Measurements from ENCODE around the gene CRACR2B. TPM values are rescaled to one million over a fixed set of nuclear protein-coding genes. Genes with fewer than 3 reads are reported as not detected.
A peak's percentile ranks its signal among the peaks of the same experiment; 100 is the strongest.

The CRACR2B gene
- total RNA-seq, 3 donors from 2014 or later (not counting 1 experiment from before 2014, with no cell fraction given), result 3.4 to 10.1 (median 3.8) TPM

DNA sequence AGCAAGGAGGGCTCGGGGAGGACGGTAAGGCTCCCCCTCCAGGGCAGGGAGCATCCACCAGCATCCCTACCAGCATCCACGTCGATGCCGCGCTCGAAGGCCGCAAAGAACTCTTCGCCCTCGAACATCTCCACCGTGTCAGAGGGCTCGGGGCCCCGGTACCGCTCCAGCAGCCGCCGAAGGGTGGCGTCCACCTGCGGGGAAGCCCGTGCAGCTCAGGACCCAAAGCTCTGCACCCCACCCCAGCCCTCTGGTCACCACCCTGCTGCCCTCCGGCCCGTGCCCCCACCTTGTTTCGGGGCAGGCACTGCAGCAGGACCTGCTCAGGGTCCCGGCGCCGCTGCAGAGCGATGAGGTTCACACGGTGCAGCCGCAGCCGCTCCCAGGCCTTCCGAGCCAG is 27.2 kb upstream of the CRACR2B start:
- no peak for ATAC-seq
- intact Hi-C loops (cut with micrococcal nuclease), result no loop called here
- Histone ChIP-seq H3K27me3 (ENCODE audit: control insufficient read depth, insufficient read depth, low read length) (no peaks in the 10 kb centered on the region), H3K9me3 (ENCODE audit: control insufficient read depth, insufficient read depth, low read length) (no peaks in the 10 kb centered on the region), H3K27ac (ENCODE audit: low read length) (no peak overlapping the region), H3K4me3 (ENCODE audit: low read length) (no peak overlapping the region), H3K4me1 (ENCODE audit: control insufficient read depth, insufficient read depth, low read length) (peaks cover 40% of the 10 kb centered on the region), H3K36me3 (ENCODE audit: control insufficient read depth, insufficient read depth, low read length) (peaks cover 5% of the 10 kb centered on the region)
- Mint-ChIP-seq H3K4me1 (peaks cover 0 to 24% of the 10 kb centered on the region in 2 donors), H3K27ac (no peak overlapping the region), H3K9me3 (no peaks in the 10 kb centered on the region), H3K27me3 (ENCODE audit: low read depth in 2 of 2) (no peaks in the 10 kb centered on the region), H3K36me3 (no peaks in the 10 kb centered on the region), H3K4me3 (no peak overlapping the region)
- DNase-seq, result no peak
- TF ChIP-seq, protein P1, sequence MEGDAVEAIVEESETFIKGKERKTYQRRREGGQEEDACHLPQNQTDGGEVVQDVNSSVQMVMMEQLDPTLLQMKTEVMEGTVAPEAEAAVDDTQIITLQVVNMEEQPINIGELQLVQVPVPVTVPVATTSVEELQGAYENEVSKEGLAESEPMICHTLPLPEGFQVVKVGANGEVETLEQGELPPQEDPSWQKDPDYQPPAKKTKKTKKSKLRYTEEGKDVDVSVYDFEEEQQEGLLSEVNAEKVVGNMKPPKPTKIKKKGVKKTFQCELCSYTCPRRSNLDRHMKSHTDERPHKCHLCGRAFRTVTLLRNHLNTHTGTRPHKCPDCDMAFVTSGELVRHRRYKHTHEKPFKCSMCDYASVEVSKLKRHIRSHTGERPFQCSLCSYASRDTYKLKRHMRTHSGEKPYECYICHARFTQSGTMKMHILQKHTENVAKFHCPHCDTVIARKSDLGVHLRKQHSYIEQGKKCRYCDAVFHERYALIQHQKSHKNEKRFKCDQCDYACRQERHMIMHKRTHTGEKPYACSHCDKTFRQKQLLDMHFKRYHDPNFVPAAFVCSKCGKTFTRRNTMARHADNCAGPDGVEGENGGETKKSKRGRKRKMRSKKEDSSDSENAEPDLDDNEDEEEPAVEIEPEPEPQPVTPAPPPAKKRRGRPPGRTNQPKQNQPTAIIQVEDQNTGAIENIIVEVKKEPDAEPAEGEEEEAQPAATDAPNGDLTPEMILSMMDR (IDR thresholded peaks at IDR 0.05), result no peak
- WGBS (ENCODE audit: insufficient coverage), result 95% methylated on average over 30 of the region's 30 CpGs

DNA sequence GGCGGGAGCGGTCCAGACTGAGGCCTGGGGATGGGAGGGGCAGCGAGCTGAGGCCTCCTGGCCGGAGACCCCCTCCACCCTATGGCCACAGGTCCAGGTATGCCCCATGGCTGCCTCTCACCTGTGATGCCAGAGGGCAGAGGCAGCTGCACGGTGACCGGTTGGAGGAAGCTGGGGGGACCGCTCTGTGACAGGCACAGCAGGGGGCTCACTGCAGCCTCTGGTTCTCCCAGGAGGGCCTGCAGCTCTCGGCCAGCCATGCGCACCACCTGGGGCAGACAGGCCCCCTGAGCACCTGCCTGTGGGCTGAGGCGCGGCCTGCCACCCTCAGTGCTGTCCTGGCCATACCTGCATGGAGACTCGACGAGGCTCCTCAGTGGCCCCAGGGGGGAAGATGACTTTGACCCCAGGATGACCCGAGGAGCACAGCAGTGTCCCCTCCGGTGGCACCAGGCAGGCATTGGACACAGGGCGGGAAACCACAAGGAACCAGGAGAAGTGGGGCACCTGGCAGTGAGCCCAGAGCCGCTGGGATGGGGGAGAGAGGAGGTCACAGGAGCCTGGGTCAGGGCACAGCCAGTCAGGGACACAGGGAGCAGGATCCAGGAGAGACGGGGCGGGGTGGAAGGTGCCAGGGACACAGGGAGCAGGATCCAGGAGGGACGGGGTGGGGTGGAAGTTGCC is 26.5 kb upstream of the CRACR2B start:
- no peaks in the 10 kb centered on the region for H3K9me3 Mint-ChIP-seq
- intact Hi-C loops (cut with micrococcal nuclease), result no loop called here

DNA sequence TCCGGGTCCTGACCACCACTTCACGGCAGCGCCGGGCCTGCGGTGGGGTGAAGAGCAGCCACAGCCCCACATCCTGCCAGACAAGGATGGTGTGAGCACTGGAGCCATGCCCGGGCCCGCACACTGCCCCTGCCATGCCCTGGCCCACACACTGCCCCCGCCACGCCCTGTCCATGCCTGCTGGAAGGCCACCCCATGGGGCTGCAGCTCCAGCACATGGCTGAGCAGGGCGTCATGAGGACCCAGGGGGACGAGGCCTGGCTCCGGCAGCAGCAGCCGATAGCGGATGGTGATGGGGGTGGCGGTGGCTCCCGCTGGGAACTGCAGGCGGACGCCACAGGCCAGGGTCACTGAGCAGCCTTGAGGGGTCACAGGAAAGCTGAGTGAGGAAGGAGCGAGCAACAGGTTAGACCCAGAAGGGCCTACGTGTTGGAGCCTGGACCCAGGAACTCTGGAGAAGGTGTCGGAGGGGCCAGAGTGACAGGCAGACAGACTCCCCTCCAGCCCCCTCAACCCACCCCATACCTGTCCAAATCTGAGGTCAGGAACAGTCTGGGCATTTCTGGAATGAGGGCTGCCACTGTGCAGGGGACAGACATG is 25.6 kb upstream of the CRACR2B start:
- no peak for ATAC-seq

More for the DNA sequence above, 26.5 kb upstream of the CRACR2B start:
- Histone ChIP-seq H3K4me3 (ENCODE audit: low read length) (no peak overlapping the region), H3K4me1 (ENCODE audit: control insufficient read depth, insufficient read depth, low read length) (peaks cover 36% of the 10 kb centered on the region), H3K9me3 (ENCODE audit: control insufficient read depth, insufficient read depth, low read length) (no peaks in the 10 kb centered on the region), H3K36me3 (ENCODE audit: control insufficient read depth, insufficient read depth, low read length) (peaks cover 5% of the 10 kb centered on the region), H3K27ac (ENCODE audit: low read length) (no peak overlapping the region), H3K27me3 (ENCODE audit: control insufficient read depth, insufficient read depth, low read length) (no peaks in the 10 kb centered on the region)
- Mint-ChIP-seq H3K36me3 (no peaks in the 10 kb centered on the region), H3K27ac (no peak overlapping the region), H3K4me1 (peaks cover 0 to 19% of the 10 kb centered on the region in 2 donors), H3K27me3 (ENCODE audit: low read depth in 2 of 2) (no peaks in the 10 kb centered on the region), H3K4me3 (peak overlapping the region; percentile 31)
- DNase-seq (no peak), ATAC-seq (no peak)
- 96% methylated on average over 20 of the region's 20 CpGs for WGBS (ENCODE audit: insufficient coverage)
- TF ChIP-seq, protein P1 (IDR thresholded peaks at IDR 0.05), result no peak

More for the DNA sequence above, 25.6 kb upstream of the CRACR2B start:
- H3K4me1 Mint-ChIP-seq, result peaks cover 0 to 10% of the 10 kb centered on the region in 2 donors
- H3K27ac ChIP-seq (ENCODE audit: low read length), result no peak overlapping the region
- 95% methylated on average over 21 of the region's 21 CpGs for WGBS (ENCODE audit: insufficient coverage)
- H3K9me3 Mint-ChIP-seq, result no peaks in the 10 kb centered on the region
- H3K27me3 ChIP-seq (ENCODE audit: control insufficient read depth, insufficient read depth, low read length), result no peaks in the 10 kb centered on the region
- intact Hi-C loops (cut with micrococcal nuclease), result no loop called here
- DNase-seq, result no peak
- peak overlapping the region; percentile 42 for H3K4me3 Mint-ChIP-seq
- no peak overlapping the region for H3K4me3 ChIP-seq (ENCODE audit: low read length)
- H3K27ac Mint-ChIP-seq, result no peak overlapping the region
- TF ChIP-seq, protein P1 (IDR thresholded peaks at IDR 0.05), result no peak
- H3K36me3 Mint-ChIP-seq, result no peaks in the 10 kb centered on the region
- H3K9me3 ChIP-seq (ENCODE audit: control insufficient read depth, insufficient read depth, low read length), result no peaks in the 10 kb centered on the region
- H3K27me3 Mint-ChIP-seq (ENCODE audit: low read depth in 2 of 2), result no peaks in the 10 kb centered on the region
- peaks cover 27% of the 10 kb centered on the region for H3K4me1 ChIP-seq (ENCODE audit: control insufficient read depth, insufficient read depth, low read length)
- peaks cover 5% of the 10 kb centered on the region for H3K36me3 ChIP-seq (ENCODE audit: control insufficient read depth, insufficient read depth, low read length)
